ENCODE measurements around the gene GFER. TPM values are rescaled to one million over a fixed set of nuclear protein-coding genes. Genes with fewer than 3 reads are reported as not detected.

GFER gene
- total RNA-seq, 2 donors from 2014 or later: 40.3 to 45.5 TPM

- Histone ChIP-seq H3K27me3 (ENCODE audit: control insufficient read depth, insufficient read depth, low read length, poor library complexity, severe bottlenecking) (peaks cover 47% of the 10 kb centered on the region), H3K9me3 (ENCODE audit: control insufficient read depth, low read length) (no peaks in the 10 kb centered on the region), H3K4me1 (ENCODE audit: control insufficient read depth, insufficient read depth, low read length) (no peaks in the 10 kb centered on the region), H3K27ac (ENCODE audit: low read depth, low read length) (no peak overlapping the region), H3K9ac (ENCODE audit: extremely low read depth, low read length, poor library complexity, severe bottlenecking) (no peak overlapping the region), H3K36me3 (ENCODE audit: control insufficient read depth, insufficient read depth, low read length) (peaks cover 29% of the 10 kb centered on the region), H3K4me3 (ENCODE audit: low read length) (no peak overlapping the region)
- Mint-ChIP-seq H3K9me3 (no peaks in the 10 kb centered on the region), H3K36me3 (ENCODE audit: low read depth) (peaks cover 6% of the 10 kb centered on the region), H3K4me3 (no peak overlapping the region), H3K27me3 (ENCODE audit: insufficient read depth) (peaks cover 41% of the 10 kb centered on the region), H3K27ac (no peak overlapping the region), H3K4me1 (peaks cover 5% of the 10 kb centered on the region)
- no peak for DNase-seq
- no peak for TF ChIP-seq CTCF (conservative IDR thresholded peaks at IDR 0.05)
- 62 to 64% methylated on average over 5 to 16 of the region's 16 CpGs for WGBS, 2 experiments (ENCODE audit: insufficient coverage in 1 of 2, insufficient read length in 1 of 2)
Measured at GRCh38 chr16:1980770-1981087, 3.3 kb upstream of the GFER start.

DNA sequence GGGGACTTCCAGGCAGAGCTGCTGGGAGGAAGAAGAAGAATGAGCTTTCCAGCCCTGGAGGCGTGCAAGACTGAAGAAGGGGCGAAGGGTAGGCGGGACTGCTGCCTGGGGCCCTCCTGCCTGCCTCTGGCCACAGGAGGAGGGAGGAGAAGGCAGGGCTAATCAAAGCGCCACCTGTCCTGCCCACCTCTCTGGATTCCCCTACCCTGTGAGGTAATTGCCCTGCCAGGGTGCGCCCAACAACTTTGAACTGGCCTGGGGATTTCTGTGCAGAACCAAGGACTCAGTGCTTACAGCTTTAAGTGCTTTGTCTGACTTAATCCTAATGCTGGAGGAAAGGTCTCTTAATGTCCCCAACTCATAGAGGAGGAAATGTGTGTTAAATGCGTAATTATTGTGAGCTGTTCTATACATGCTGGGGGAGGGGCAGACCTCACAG is 2.6 kb upstream of the GFER start, which contains the start of gene NOXO1:
NOXO1 (minus strand) TSS at position 72 of the 439 bp plus-strand sequence. CDS start 290 bp downstream, outside the sequence.
- Histone ChIP-seq H3K9ac (ENCODE audit: extremely low read depth, low read length, poor library complexity, severe bottlenecking) (no peak within 1 kb of the TSS), H3K4me1 (ENCODE audit: control insufficient read depth, insufficient read depth, low read length) (no peaks in the 10 kb centered on the region), H3K36me3 (ENCODE audit: control insufficient read depth, insufficient read depth, low read length) (peaks cover 29% of the 10 kb centered on the region), H3K27ac (ENCODE audit: low read depth, low read length) (peak within 1 kb of the TSS; percentile 12), H3K27me3 (ENCODE audit: control insufficient read depth, insufficient read depth, low read length, poor library complexity, severe bottlenecking) (peaks cover 47% of the 10 kb centered on the region), H3K4me3 (ENCODE audit: low read length) (no peak within 1 kb of the TSS), H3K9me3 (ENCODE audit: control insufficient read depth, low read length) (no peaks in the 10 kb centered on the region)
- H3K4me3 Mint-ChIP-seq: peak within 1 kb of the TSS; percentile 9
- H3K27me3 Mint-ChIP-seq (ENCODE audit: insufficient read depth): peaks cover 41% of the 10 kb centered on the region
- DNase-seq: no peak
- peaks cover 3% of the 10 kb centered on the region for H3K36me3 Mint-ChIP-seq (ENCODE audit: low read depth)
- H3K9me3 Mint-ChIP-seq: no peaks in the 10 kb centered on the region
- peaks cover 5% of the 10 kb centered on the region for H3K4me1 Mint-ChIP-seq
- WGBS, 2 experiments (ENCODE audit: insufficient coverage in 1 of 2, insufficient read length in 1 of 2): 60 to 71% methylated on average over 1 to 6 of the region's 6 CpGs
- TF ChIP-seq CTCF (conservative IDR thresholded peaks at IDR 0.05): no peak
- H3K27ac Mint-ChIP-seq: no peak within 1 kb of the TSS

- peak overlapping the region; percentile 12 for H3K27ac ChIP-seq (ENCODE audit: low read depth, low read length)
- no peak for DNase-seq
- peaks cover 9% of the 10 kb centered on the region for H3K36me3 Mint-ChIP-seq (ENCODE audit: low read depth)
- WGBS, 2 experiments (ENCODE audit: insufficient coverage in 1 of 2, insufficient read length in 1 of 2): 77 to 81% methylated on average over 5 of the region's 5 CpGs
- TF ChIP-seq CTCF (conservative IDR thresholded peaks at IDR 0.05): no peak
- peaks cover 5% of the 10 kb centered on the region for H3K4me1 Mint-ChIP-seq
- H3K27me3 ChIP-seq (ENCODE audit: control insufficient read depth, insufficient read depth, low read length, poor library complexity, severe bottlenecking): peaks cover 47% of the 10 kb centered on the region
- H3K9me3 Mint-ChIP-seq: no peaks in the 10 kb centered on the region
- no peaks in the 10 kb centered on the region for H3K9me3 ChIP-seq (ENCODE audit: control insufficient read depth, low read length)
- H3K36me3 ChIP-seq (ENCODE audit: control insufficient read depth, insufficient read depth, low read length): peaks cover 29% of the 10 kb centered on the region
- no peaks in the 10 kb centered on the region for H3K4me1 ChIP-seq (ENCODE audit: control insufficient read depth, insufficient read depth, low read length)
- no peak overlapping the region for H3K4me3 Mint-ChIP-seq
- H3K27ac Mint-ChIP-seq: no peak overlapping the region
- H3K9ac ChIP-seq (ENCODE audit: extremely low read depth, low read length, poor library complexity, severe bottlenecking): no peak overlapping the region
- H3K4me3 ChIP-seq (ENCODE audit: low read length): no peak overlapping the region
- peaks cover 41% of the 10 kb centered on the region for H3K27me3 Mint-ChIP-seq (ENCODE audit: insufficient read depth)
Measured at GRCh38 chr16:1982013-1982433, 2.0 kb upstream of the GFER start.

Data from endodermal cell (in vitro differentiated cells).